ENCODE data around the gene SYTL3. TPM values are rescaled to one million over a fixed set of nuclear protein-coding genes. Genes with fewer than 3 reads are reported as not detected.
"Not testable (repeated sequence)": the region's sequence is repeated elsewhere in the genome, so short reads cannot be mapped to it uniquely, and the experiment has no call there.

The SYTL3 gene
- total RNA-seq, 6 donors from 2014 or later: 10.3 to 28.3 (median 20.0) TPM

- H3K27me3 ChIP-seq: no peaks in the 10 kb centered on the region
- ATAC-seq (ENCODE audit: low FRiP score in 2 of 2) (no peak), DNase-seq (no peak)
- 81 to 87% methylated on average over 9 of the region's 9 CpGs for WGBS, 2 donors
- no peak overlapping the region for H3K4me3 ChIP-seq
- peaks cover 0 to 11% (median 4%) of the 10 kb centered on the region in 4 donors for H3K4me1 ChIP-seq
- H3K36me3 ChIP-seq: peaks cover 7 to 81% (median 55%) of the 10 kb centered on the region in 4 donors
- no peak overlapping the region for H3K27ac ChIP-seq
- TF ChIP-seq POLR2AphosphoS5 (IDR thresholded peaks at IDR 0.05) (no peak), EP300 (IDR thresholded peaks at IDR 0.05) (no peak), POLR2A (IDR thresholded peaks at IDR 0.05) (no peak), CTCF (IDR thresholded peaks at IDR 0.05) (no peak)
- no peaks in the 10 kb centered on the region for H3K9me3 ChIP-seq
Measured at GRCh38 chr6:158610319-158610968, 39.4 kb upstream of the SYTL3 start.

- peaks cover 0 to 11% (median 4%) of the 10 kb centered on the region in 4 donors for H3K4me1 ChIP-seq
- DNase-seq (no peak), ATAC-seq (ENCODE audit: low FRiP score in 2 of 2) (no peak)
- 70 to 88% methylated on average over 3 of the region's 3 CpGs for WGBS, 2 donors
- H3K36me3 ChIP-seq: peaks cover 7 to 75% (median 49%) of the 10 kb centered on the region in 4 donors
- H3K27me3 ChIP-seq: no peaks in the 10 kb centered on the region
- TF ChIP-seq POLR2AphosphoS5 (IDR thresholded peaks at IDR 0.05): no peak
- TF ChIP-seq CTCF (IDR thresholded peaks at IDR 0.05): no peak
- no peak for TF ChIP-seq POLR2A (IDR thresholded peaks at IDR 0.05)
- no peak for TF ChIP-seq EP300 (IDR thresholded peaks at IDR 0.05)
- H3K4me3 ChIP-seq: no peak overlapping the region
- H3K27ac ChIP-seq: peak overlapping the region in 3 of 4 donors; percentile 27 to 38 (median 32)
- H3K9me3 ChIP-seq: no peaks in the 10 kb centered on the region
Measured at GRCh38 chr6:158611039-158611438, 38.8 kb upstream of the SYTL3 start.

GRCh38 chr6:158611541-158612370, 38.1 kb upstream of the SYTL3 start:
- Histone ChIP-seq H3K27me3 (no peaks in the 10 kb centered on the region), H3K36me3 (peaks cover 2 to 69% (median 42%) of the 10 kb centered on the region in 4 donors), H3K4me3 (no peak overlapping the region), H3K9me3 (no peaks in the 10 kb centered on the region), H3K27ac (peak overlapping the region; percentile 2 to 38 (median 20)), H3K4me1 (peaks cover 0 to 11% (median 4%) of the 10 kb centered on the region in 4 donors)
- TF ChIP-seq CTCF (IDR thresholded peaks at IDR 0.05): no peak
- TF ChIP-seq POLR2AphosphoS5 (IDR thresholded peaks at IDR 0.05): no peak
- no peak for TF ChIP-seq POLR2A (IDR thresholded peaks at IDR 0.05)
- no peak for TF ChIP-seq EP300 (IDR thresholded peaks at IDR 0.05)
- WGBS, 2 donors: 65 to 68% methylated on average over 14 of the region's 14 CpGs
- peak in 1 of 2 donors; percentile 85 for ATAC-seq (ENCODE audit: low FRiP score in 2 of 2)
- DNase-seq: peak; percentile 64 to 83

GRCh38 chr6:158614606-158615005, 35.2 kb upstream of the SYTL3 start:
- 97 to 100% methylated on average over 3 of the region's 3 CpGs for WGBS, 2 donors
- peaks cover 0 to 11% (median 4%) of the 10 kb centered on the region in 4 donors for H3K4me1 ChIP-seq
- H3K36me3 ChIP-seq: peaks cover 0 to 41% (median 19%) of the 10 kb centered on the region in 4 donors
- DNase-seq; H3K27me3 ChIP-seq; H3K4me3 ChIP-seq; ATAC-seq (ENCODE audit: low FRiP score in 2 of 2); H3K9me3 ChIP-seq; H3K27ac ChIP-seq: not testable (repeated sequence)

- not testable (repeated sequence) for H3K9me3 ChIP-seq; H3K4me3 ChIP-seq; H3K27me3 ChIP-seq; ATAC-seq (ENCODE audit: low FRiP score in 2 of 2); H3K4me1 ChIP-seq; H3K27ac ChIP-seq; DNase-seq
- WGBS, 2 donors: 98% methylated on average over 3 of the region's 3 CpGs
- H3K36me3 ChIP-seq: peaks cover 5 to 44% (median 13%) of the 10 kb centered on the region in 4 donors
Measured at GRCh38 chr6:158618289-158618688, 31.6 kb upstream of the SYTL3 start.

Measured in upper lobe of left lung (tissue), 6 donors.